HEK293 (cell line): Measurements from ENCODE around the gene RFESD.

Experiments used
- CTCF ChIA-PET: fragments of 350-600 bp; formaldehyde crosslinking; extraction: SDS; loops from one replicate; lab custom pipeline; 2021; ENCODE audit warnings: antibody characterized with exemption; lab: Yijun Ruan, JAX
- POLR2A ChIA-PET: fragments of 300-600 bp; formaldehyde crosslinking; extraction: SDS; loops from one replicate; lab custom pipeline; 2020; ENCODE audit warnings: antibody characterized with exemption, inconsistent platforms; lab: Yijun Ruan, JAX
- H3K27ac ChIP-seq: fragments of 200-500 bp; sonication (Bioruptor generic); 2 replicates; pipeline ENCODE4 v1.5.1; 2014; ENCODE audit warnings: low read depth, low read length, control low read depth, inconsistent platforms; ENCODE audit errors: extremely low read depth
- H3K36me3 ChIP-seq, 2 experiments: fragments of 200-500 bp in 1 of 2; sonication (Bioruptor generic) in 1 of 2; 1 replicate in 1 of 2; 2 replicates in 1 of 2; pipeline ENCODE4 v1.5.1; 2014 to 2017; ENCODE audit warnings: inconsistent platforms in 2 of 2, low read length in 2 of 2; ENCODE audit not compliant: control insufficient read depth in 2 of 2, insufficient read depth in 1 of 2
- H3K4me1 ChIP-seq: fragments of 200-500 bp; sonication (Bioruptor generic); 2 replicates; pipeline ENCODE4 v1.5.1; 2014; ENCODE audit warnings: mild to moderate bottlenecking, low read length, inconsistent platforms; ENCODE audit not compliant: control insufficient read depth, insufficient read depth
- H3K4me3 ChIP-seq: 2 replicates; pipeline ENCODE4 v1.5.1; 2011; ENCODE audit warnings: low read depth, mild to moderate bottlenecking, control low read depth, low read length, moderate library complexity
- H3K9me3 ChIP-seq: fragments of 200-500 bp; sonication (Bioruptor generic); 2 replicates; pipeline ENCODE4 v1.5.1; 2014; ENCODE audit warnings: low read depth, low read length, inconsistent platforms; ENCODE audit not compliant: control insufficient read depth, insufficient read depth
- OVOL3 ChIP-seq: fragments of 450-650 bp; formaldehyde crosslinking; IDR thresholded peaks from 2 replicates; pipeline ENCODE4 v1.5.1; 2016; ENCODE audit warnings: missing biosample characterization, missing genetic modification characterization
- SCRT2 ChIP-seq: fragments of 450-650 bp; formaldehyde crosslinking; IDR thresholded peaks from 2 replicates; pipeline ENCODE4 v1.5.1; 2016; ENCODE audit warnings: missing biosample characterization, missing genetic modification characterization
- YY2 ChIP-seq: fragments of 450-650 bp; formaldehyde crosslinking; IDR thresholded peaks from 2 replicates; pipeline ENCODE4 v1.5.1; 2016; ENCODE audit warnings: missing biosample characterization, missing genetic modification characterization
- ZBTB1 ChIP-seq: fragments of 450-650 bp; formaldehyde crosslinking; IDR thresholded peaks from 2 replicates; pipeline ENCODE4 v1.5.1; 2016; ENCODE audit warnings: missing biosample characterization, missing genetic modification characterization
- ZNF311 ChIP-seq: fragments of 450-650 bp; formaldehyde crosslinking; IDR thresholded peaks from 2 replicates; pipeline ENCODE4 v1.5.1; 2017; ENCODE audit warnings: missing biosample characterization, missing genetic modification characterization, borderline replicate concordance
- ZNF585B ChIP-seq: fragments of 450-650 bp; formaldehyde crosslinking; IDR thresholded peaks from 2 replicates; pipeline ENCODE4 v1.5.1; 2016; ENCODE audit warnings: missing biosample characterization, missing genetic modification characterization
- TF ChIP-seq, protein P1 (sequence below): fragments of 450-650 bp; formaldehyde crosslinking; IDR thresholded peaks from 2 replicates; pipeline ENCODE4 v1.5.1; 2016; ENCODE audit warnings: missing biosample characterization, missing genetic modification characterization, borderline replicate concordance
- TF ChIP-seq, protein P2 (sequence below): fragments of 450-650 bp; formaldehyde crosslinking; IDR thresholded peaks from 2 replicates; pipeline ENCODE4 v1.5.1; 2016; ENCODE audit warnings: missing biosample characterization, missing genetic modification characterization
- TF ChIP-seq, protein P3 (sequence below): fragments of 450-650 bp; formaldehyde crosslinking; IDR thresholded peaks from 2 replicates; pipeline ENCODE4 v1.5.1; 2016; ENCODE audit warnings: missing biosample characterization, missing genetic modification characterization
- TF ChIP-seq, protein P4 (sequence below): fragments of 450-650 bp; formaldehyde crosslinking; conservative IDR thresholded peaks from 2 replicates; pipeline ENCODE4 v1.5.1; 2016; ENCODE audit warnings: low read depth, missing biosample characterization, missing genetic modification characterization

The RFESD gene

DNA sequence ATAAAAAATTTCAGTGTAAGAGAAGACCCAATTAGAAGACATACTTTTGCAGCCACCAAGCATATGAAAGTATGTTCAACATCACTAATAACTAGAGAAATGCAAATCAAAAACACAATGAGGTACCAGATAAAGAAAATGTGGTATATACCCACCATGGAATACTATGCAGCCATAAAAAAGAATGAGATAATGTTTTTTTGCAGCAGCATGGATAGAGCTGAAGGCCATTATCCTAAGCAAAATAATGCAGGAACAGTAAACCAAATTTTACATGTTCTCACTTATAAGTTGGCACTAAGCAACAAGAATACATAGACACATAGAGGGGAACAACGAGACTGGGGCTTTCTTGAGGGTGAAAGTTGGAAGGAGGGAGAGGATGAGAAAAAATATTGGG, 43.1 kb downstream of the RFESD start (continued):
- TF ChIP-seq, protein P1, sequence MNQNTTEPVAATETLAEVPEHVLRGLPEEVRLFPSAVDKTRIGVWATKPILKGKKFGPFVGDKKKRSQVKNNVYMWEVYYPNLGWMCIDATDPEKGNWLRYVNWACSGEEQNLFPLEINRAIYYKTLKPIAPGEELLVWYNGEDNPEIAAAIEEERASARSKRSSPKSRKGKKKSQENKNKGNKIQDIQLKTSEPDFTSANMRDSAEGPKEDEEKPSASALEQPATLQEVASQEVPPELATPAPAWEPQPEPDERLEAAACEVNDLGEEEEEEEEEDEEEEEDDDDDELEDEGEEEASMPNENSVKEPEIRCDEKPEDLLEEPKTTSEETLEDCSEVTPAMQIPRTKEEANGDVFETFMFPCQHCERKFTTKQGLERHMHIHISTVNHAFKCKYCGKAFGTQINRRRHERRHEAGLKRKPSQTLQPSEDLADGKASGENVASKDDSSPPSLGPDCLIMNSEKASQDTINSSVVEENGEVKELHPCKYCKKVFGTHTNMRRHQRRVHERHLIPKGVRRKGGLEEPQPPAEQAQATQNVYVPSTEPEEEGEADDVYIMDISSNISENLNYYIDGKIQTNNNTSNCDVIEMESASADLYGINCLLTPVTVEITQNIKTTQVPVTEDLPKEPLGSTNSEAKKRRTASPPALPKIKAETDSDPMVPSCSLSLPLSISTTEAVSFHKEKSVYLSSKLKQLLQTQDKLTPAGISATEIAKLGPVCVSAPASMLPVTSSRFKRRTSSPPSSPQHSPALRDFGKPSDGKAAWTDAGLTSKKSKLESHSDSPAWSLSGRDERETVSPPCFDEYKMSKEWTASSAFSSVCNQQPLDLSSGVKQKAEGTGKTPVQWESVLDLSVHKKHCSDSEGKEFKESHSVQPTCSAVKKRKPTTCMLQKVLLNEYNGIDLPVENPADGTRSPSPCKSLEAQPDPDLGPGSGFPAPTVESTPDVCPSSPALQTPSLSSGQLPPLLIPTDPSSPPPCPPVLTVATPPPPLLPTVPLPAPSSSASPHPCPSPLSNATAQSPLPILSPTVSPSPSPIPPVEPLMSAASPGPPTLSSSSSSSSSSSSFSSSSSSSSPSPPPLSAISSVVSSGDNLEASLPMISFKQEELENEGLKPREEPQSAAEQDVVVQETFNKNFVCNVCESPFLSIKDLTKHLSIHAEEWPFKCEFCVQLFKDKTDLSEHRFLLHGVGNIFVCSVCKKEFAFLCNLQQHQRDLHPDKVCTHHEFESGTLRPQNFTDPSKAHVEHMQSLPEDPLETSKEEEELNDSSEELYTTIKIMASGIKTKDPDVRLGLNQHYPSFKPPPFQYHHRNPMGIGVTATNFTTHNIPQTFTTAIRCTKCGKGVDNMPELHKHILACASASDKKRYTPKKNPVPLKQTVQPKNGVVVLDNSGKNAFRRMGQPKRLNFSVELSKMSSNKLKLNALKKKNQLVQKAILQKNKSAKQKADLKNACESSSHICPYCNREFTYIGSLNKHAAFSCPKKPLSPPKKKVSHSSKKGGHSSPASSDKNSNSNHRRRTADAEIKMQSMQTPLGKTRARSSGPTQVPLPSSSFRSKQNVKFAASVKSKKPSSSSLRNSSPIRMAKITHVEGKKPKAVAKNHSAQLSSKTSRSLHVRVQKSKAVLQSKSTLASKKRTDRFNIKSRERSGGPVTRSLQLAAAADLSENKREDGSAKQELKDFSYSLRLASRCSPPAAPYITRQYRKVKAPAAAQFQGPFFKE (tag by site-specific recombination): no peak

DNA sequence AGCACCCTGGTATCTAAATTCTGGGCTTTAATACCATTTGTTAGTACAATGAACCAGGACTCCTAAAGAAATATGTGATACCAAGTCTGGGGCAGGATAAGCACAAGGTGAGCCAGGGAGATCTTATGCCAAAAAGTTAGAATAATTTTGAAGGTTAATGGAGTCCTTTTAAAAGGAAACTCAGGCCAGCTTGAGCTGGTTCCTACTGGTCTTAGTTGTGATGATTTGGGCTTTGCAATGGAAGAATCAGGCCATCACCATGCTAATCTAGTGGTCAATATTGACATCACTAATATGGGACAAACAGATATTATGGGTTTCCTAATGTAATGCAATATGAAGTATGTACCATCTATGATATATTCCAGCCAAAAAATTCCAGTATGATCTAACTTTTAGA, 43.8 kb downstream of the RFESD start:
- TF ChIP-seq, protein P2, sequence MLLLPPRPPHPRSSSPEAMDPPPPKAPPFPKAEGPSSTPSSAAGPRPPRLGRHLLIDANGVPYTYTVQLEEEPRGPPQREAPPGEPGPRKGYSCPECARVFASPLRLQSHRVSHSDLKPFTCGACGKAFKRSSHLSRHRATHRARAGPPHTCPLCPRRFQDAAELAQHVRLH (tag by site-specific recombination): no peak
- TF ChIP-seq ZNF585B (tag by site-specific recombination): no peak
- TF ChIP-seq SCRT2 (tag by site-specific recombination): no peak
- TF ChIP-seq YY2: no peak
- TF ChIP-seq ZBTB1 (tag by site-specific recombination): no peak
- no peak for TF ChIP-seq OVOL3 (tag by site-specific recombination)
- TF ChIP-seq ZNF311: no peak
- TF ChIP-seq, protein P3, sequence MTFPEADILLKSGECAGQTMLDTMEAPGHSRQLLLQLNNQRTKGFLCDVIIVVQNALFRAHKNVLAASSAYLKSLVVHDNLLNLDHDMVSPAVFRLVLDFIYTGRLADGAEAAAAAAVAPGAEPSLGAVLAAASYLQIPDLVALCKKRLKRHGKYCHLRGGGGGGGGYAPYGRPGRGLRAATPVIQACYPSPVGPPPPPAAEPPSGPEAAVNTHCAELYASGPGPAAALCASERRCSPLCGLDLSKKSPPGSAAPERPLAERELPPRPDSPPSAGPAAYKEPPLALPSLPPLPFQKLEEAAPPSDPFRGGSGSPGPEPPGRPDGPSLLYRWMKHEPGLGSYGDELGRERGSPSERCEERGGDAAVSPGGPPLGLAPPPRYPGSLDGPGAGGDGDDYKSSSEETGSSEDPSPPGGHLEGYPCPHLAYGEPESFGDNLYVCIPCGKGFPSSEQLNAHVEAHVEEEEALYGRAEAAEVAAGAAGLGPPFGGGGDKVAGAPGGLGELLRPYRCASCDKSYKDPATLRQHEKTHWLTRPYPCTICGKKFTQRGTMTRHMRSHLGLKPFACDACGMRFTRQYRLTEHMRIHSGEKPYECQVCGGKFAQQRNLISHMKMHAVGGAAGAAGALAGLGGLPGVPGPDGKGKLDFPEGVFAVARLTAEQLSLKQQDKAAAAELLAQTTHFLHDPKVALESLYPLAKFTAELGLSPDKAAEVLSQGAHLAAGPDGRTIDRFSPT (tag by site-specific recombination): no peak
- TF ChIP-seq, protein P4, sequence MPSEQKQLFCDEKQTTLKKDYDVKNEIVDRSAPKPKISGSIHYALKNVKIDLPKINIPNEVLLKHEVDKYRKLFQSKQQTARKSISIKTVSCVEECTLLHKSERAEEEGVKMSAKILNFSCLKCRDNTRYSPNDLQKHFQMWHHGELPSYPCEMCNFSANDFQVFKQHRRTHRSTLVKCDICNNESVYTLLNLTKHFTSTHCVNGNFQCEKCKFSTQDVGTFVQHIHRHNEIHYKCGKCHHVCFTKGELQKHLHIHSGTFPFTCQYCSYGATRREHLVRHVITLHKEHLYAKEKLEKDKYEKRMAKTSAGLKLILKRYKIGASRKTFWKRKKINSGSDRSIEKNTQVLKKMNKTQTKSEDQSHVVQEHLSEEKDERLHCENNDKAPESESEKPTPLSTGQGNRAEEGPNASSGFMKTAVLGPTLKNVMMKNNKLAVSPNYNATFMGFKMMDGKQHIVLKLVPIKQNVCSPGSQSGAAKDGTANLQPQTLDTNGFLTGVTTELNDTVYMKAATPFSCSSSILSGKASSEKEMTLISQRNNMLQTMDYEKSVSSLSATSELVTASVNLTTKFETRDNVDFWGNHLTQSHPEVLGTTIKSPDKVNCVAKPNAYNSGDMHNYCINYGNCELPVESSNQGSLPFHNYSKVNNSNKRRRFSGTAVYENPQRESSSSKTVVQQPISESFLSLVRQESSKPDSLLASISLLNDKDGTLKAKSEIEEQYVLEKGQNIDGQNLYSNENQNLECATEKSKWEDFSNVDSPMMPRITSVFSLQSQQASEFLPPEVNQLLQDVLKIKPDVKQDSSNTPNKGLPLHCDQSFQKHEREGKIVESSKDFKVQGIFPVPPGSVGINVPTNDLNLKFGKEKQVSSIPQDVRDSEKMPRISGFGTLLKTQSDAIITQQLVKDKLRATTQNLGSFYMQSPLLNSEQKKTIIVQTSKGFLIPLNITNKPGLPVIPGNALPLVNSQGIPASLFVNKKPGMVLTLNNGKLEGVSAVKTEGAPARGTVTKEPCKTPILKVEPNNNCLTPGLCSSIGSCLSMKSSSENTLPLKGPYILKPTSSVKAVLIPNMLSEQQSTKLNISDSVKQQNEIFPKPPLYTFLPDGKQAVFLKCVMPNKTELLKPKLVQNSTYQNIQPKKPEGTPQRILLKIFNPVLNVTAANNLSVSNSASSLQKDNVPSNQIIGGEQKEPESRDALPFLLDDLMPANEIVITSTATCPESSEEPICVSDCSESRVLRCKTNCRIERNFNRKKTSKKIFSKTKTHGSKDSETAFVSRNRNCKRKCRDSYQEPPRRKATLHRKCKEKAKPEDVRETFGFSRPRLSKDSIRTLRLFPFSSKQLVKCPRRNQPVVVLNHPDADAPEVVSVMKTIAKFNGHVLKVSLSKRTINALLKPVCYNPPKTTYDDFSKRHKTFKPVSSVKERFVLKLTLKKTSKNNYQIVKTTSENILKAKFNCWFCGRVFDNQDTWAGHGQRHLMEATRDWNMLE: no peak
- TF ChIP-seq, all 188 proteins: peak for 0
- no peaks in the 10 kb centered on the region for H3K4me1 ChIP-seq
- no peak overlapping the region for H3K27ac ChIP-seq
- ChIA-PET CTCF (interaction anchor here (1.3 kb wide), 1 partner anchor 26 kb away, joined by 5 read pairs; no protein-coding TSS in a partner anchor), POLR2A (no interaction called here)
- no peak overlapping the region for H3K4me3 ChIP-seq
- H3K36me3 ChIP-seq: no peaks in the 10 kb centered on the region
- no peaks in the 10 kb centered on the region for H3K9me3 ChIP-seq
